Neural crest cell (in vitro differentiated cells): ENCODE results near the gene ELOB. TPM values are rescaled to one million over a fixed set of nuclear protein-coding genes. Genes with fewer than 3 reads are reported as not detected.

Experiments used
- DNase-seq: peaks from one replicate; pipeline ENCODE4 v3.0.0; 2021; ENCODE audit warnings: low read depth, mixed read lengths, low spot score
- H3K27ac Mint-ChIP-seq: one replicate; pipeline ENCODE4 v1.8.0; 2021; ENCODE audit warnings: mild to moderate bottlenecking, mixed read lengths; ENCODE audit not compliant: unreplicated experiment
- H3K27me3 Mint-ChIP-seq: 2 replicates; pipeline ENCODE4 v1.8.0; 2021; ENCODE audit warnings: low read depth, mild to moderate bottlenecking, mixed read lengths
- H3K36me3 Mint-ChIP-seq: 2 replicates; pipeline ENCODE4 v1.8.0; 2021; ENCODE audit warnings: low read depth, mild to moderate bottlenecking, mixed read lengths
- H3K4me1 Mint-ChIP-seq: 2 replicates; pipeline ENCODE4 v1.8.0; 2021; ENCODE audit warnings: mixed read lengths
- H3K4me3 Mint-ChIP-seq: one replicate; pipeline ENCODE4 v1.8.0; 2021; ENCODE audit warnings: mild to moderate bottlenecking, mixed read lengths
- H3K9me3 Mint-ChIP-seq: 2 replicates; pipeline ENCODE4 v1.8.0; 2021; ENCODE audit warnings: mixed read lengths
- total RNA-seq: library from RNA; stranded (reverse); gene quantifications from 2 replicates; pipeline ENCODE4 v1.2.1, GENCODE V29; 2021
- TF ChIP-seq, protein P1 (sequence below): fragments of 200-600 bp; sonication (generic); conservative IDR thresholded peaks from 2 replicates; pipeline ENCODE4 v1.5.0; 2021; ENCODE audit warnings: antibody characterized with exemption, mild to moderate bottlenecking

ELOB gene
- total RNA-seq, 1 donor from 2014 or later, result 261 TPM

DNA sequence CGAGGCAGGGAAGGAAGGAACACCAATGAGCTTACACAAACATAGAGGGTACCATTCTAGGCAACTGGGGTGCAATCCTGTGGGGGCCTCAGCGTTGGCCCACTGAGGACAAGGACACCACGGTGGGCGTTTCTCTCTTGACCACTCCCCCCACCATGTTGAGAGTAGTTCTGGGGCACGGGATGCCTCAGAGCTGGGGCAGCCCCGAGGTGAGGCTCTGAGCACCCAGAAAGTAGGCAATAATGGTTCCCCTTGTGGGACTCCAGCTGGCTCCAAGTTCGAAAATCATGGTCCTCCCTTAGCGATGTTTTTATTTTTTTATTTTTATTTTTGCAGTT is 45.0 kb upstream of the ELOB start:
- TF ChIP-seq, protein P1, sequence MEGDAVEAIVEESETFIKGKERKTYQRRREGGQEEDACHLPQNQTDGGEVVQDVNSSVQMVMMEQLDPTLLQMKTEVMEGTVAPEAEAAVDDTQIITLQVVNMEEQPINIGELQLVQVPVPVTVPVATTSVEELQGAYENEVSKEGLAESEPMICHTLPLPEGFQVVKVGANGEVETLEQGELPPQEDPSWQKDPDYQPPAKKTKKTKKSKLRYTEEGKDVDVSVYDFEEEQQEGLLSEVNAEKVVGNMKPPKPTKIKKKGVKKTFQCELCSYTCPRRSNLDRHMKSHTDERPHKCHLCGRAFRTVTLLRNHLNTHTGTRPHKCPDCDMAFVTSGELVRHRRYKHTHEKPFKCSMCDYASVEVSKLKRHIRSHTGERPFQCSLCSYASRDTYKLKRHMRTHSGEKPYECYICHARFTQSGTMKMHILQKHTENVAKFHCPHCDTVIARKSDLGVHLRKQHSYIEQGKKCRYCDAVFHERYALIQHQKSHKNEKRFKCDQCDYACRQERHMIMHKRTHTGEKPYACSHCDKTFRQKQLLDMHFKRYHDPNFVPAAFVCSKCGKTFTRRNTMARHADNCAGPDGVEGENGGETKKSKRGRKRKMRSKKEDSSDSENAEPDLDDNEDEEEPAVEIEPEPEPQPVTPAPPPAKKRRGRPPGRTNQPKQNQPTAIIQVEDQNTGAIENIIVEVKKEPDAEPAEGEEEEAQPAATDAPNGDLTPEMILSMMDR, result no peak
- no peak overlapping the region for H3K27ac Mint-ChIP-seq
- no peak overlapping the region for H3K4me3 Mint-ChIP-seq
- no peaks in the 10 kb centered on the region for H3K4me1 Mint-ChIP-seq
- no peaks in the 10 kb centered on the region for H3K36me3 Mint-ChIP-seq
- peaks cover 10% of the 10 kb centered on the region for H3K27me3 Mint-ChIP-seq
- no peak for DNase-seq
- H3K9me3 Mint-ChIP-seq, result no peaks in the 10 kb centered on the region

DNA sequence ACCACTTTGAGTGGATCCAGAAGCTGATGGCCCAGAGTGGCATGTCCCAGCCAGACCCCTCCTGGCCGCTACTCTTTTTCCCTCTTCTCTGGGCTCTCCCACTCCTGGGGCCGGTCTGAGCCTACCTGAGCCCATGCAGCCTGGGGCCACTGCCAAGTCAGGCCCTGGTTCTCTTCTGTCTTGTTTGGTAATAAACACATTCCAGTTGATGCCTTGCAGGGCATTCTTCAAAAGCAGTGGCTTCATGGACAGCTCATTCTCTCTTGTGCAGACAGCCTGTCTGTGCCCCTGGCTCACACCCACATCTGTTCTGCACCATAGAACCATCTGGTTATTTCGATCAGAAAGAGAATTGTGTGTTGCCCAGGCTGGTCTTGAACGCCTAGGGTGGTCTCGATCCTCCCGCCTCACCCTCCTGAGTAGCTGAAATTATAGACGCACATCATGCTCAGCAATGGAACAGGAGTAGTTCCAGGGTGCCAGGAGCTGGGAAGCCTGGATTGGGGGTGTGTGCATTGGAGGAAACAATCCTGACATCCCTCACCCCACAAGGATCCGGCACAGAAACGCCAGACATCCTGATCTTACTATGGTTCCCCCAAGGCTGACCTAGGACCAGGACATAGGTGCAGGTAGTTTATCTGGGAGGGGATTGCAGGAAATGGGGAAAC is 44.5 kb upstream of the ELOB start:
- H3K4me3 Mint-ChIP-seq, result no peak overlapping the region
- peaks cover 10% of the 10 kb centered on the region for H3K27me3 Mint-ChIP-seq

GRCh38 chr16:2820836-2821486 is 43.9 kb upstream of the ELOB start:
- DNase-seq, result no peak
- H3K4me3 Mint-ChIP-seq, result no peak overlapping the region
- peaks cover 7% of the 10 kb centered on the region for H3K27me3 Mint-ChIP-seq
- H3K9me3 Mint-ChIP-seq, result no peaks in the 10 kb centered on the region
- TF ChIP-seq, protein P1, result no peak
- no peak overlapping the region for H3K27ac Mint-ChIP-seq
- H3K4me1 Mint-ChIP-seq, result no peaks in the 10 kb centered on the region
- no peaks in the 10 kb centered on the region for H3K36me3 Mint-ChIP-seq

More for the DNA sequence above, 44.5 kb upstream of the ELOB start:
- no peak for DNase-seq
- no peaks in the 10 kb centered on the region for H3K4me1 Mint-ChIP-seq
- no peaks in the 10 kb centered on the region for H3K9me3 Mint-ChIP-seq
- TF ChIP-seq, protein P1, result no peak
- no peaks in the 10 kb centered on the region for H3K36me3 Mint-ChIP-seq
- H3K27ac Mint-ChIP-seq, result no peak overlapping the region

- TF ChIP-seq, protein P1, result no peak
- H3K36me3 Mint-ChIP-seq, result no peaks in the 10 kb centered on the region
- no peaks in the 10 kb centered on the region for H3K9me3 Mint-ChIP-seq
- H3K4me1 Mint-ChIP-seq, result no peaks in the 10 kb centered on the region
- H3K27ac Mint-ChIP-seq, result no peak overlapping the region
- DNase-seq, result no peak
- H3K27me3 Mint-ChIP-seq, result peaks cover 6% of the 10 kb centered on the region
- H3K4me3 Mint-ChIP-seq, result no peak overlapping the region
These were observed 43.1 kb upstream of the ELOB start for GRCh38 chr16:2819939-2820835.

- no peaks in the 10 kb centered on the region for H3K36me3 Mint-ChIP-seq
- DNase-seq, result no peak
- no peaks in the 10 kb centered on the region for H3K4me1 Mint-ChIP-seq
- no peaks in the 10 kb centered on the region for H3K9me3 Mint-ChIP-seq
- H3K27me3 Mint-ChIP-seq, result peaks cover 6% of the 10 kb centered on the region
- TF ChIP-seq, protein P1, result no peak
- H3K27ac Mint-ChIP-seq, result no peak overlapping the region
- H3K4me3 Mint-ChIP-seq, result no peak overlapping the region
These were observed 42.3 kb upstream of the ELOB start for GRCh38 chr16:2819179-2819938.
